ENCODE results near the gene PCBP4.

DNA sequence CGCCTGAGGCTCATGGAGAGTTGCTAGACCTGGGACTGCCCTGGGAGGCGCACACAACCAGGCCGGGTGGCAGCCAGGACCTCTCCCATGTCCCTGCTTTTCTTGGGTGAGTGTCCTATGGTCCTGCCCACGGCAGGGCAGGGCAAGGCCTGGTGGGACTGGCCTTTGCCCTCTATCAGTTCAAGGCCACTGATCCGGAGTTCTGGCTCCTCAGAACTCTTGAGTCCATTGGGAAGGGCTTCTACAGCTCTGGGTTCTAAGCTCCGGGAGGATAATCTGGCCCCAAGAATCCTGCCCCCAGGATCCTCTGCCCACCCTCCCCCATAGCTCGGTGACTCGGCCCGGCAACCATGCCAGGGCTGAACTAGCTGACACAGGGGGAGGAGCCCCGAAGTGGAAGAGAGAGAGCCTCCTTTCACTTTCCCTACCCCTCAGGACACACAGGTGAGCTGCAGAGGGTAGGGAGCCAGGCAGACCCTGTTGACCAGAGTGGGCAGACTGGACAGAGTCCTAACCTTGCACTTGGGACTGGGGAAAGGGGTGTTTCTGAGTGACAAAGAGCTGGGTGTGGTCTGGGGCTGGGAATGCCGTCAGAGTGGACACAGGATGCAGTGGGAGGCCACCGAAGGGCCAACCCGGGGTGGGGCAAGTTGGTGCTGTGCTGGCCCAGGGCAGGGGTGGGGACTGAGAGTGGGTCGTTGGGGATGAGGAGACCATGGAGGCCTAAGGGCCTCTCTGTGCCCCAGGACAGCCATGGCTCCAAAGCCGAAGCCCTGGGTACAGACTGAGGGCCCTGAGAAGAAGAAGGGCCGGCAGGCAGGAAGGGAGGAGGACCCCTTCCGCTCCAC is 24.4 kb downstream of the PCBP4 start:
- TF ChIP-seq, protein P1, sequence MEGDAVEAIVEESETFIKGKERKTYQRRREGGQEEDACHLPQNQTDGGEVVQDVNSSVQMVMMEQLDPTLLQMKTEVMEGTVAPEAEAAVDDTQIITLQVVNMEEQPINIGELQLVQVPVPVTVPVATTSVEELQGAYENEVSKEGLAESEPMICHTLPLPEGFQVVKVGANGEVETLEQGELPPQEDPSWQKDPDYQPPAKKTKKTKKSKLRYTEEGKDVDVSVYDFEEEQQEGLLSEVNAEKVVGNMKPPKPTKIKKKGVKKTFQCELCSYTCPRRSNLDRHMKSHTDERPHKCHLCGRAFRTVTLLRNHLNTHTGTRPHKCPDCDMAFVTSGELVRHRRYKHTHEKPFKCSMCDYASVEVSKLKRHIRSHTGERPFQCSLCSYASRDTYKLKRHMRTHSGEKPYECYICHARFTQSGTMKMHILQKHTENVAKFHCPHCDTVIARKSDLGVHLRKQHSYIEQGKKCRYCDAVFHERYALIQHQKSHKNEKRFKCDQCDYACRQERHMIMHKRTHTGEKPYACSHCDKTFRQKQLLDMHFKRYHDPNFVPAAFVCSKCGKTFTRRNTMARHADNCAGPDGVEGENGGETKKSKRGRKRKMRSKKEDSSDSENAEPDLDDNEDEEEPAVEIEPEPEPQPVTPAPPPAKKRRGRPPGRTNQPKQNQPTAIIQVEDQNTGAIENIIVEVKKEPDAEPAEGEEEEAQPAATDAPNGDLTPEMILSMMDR (IDR thresholded peaks at IDR 0.05), result no peak
- TF ChIP-seq EZH2phosphoT487 (IDR thresholded peaks at IDR 0.05) (no peak), EZH2 (IDR thresholded peaks at IDR 0.05) (no peak)

Measured in neural progenitor cell (in vitro differentiated cells).